Endothelial cell of umbilical vein (primary cell): ENCODE results near the gene E2F2. TPM values are rescaled to one million over a fixed set of nuclear protein-coding genes. Genes with fewer than 3 reads are reported as not detected.

ENCODE experiments used
- BruUV-seq: library from RNA; stranded (reverse); fragments of 400-500 nt; replicated peaks from 2 replicates; lab custom pipeline; 2021; lab: Mats Ljungman, UMichigan
- CTCF ChIA-PET: fragments of 300-600, 350-600 bp; sonication (Branson Sonifier 250); formaldehyde crosslinking; loops from one replicate; lab custom pipeline; 2021; ENCODE audit warnings: antibody characterized with exemption, inconsistent platforms; lab: Charles Lee
- POLR2A ChIA-PET: fragments of 300-600, 350-600 bp; sonication (Branson Sonifier 250); formaldehyde crosslinking; loops from one replicate; lab custom pipeline; 2021; ENCODE audit warnings: antibody characterized with exemption, inconsistent platforms; lab: Charles Lee
- DNase-seq: peaks from one replicate; pipeline ENCODE4 v3.0.0-alpha.2; 2011; ENCODE audit warnings: low read depth, low spot score
- FAIRE-seq: peaks from 2 replicates; lab custom pipeline; 2011; peaks lifted over from hg19 to GRCh38; lab: Jason Lieb, UNC
- H2AFZ ChIP-seq: 2 replicates; pipeline ENCODE4 v1.6.0; 2012; ENCODE audit warnings: low read depth, low read length, control low read depth, inconsistent platforms
- H3K27ac ChIP-seq: 2 replicates; pipeline ENCODE4 v1.5.1; 2011; ENCODE audit warnings: low read depth, mild to moderate bottlenecking, control low read depth, low read length, moderate library complexity; ENCODE audit not compliant: insufficient read depth
- H3K27me3 ChIP-seq, 2 experiments: 2 replicates each; pipeline versions ENCODE4 v1.6.0 to v1.6.1; 2011; ENCODE audit warnings: low read length in 2 of 2, mixed read lengths in 1 of 2; ENCODE audit not compliant: control insufficient read depth in 2 of 2, insufficient read depth in 2 of 2
- H3K36me3 ChIP-seq, 2 experiments: 2 replicates in 1 of 2; 3 replicates in 1 of 2; pipeline ENCODE4 v1.5.1; 2011; ENCODE audit warnings: low read length in 2 of 2, mild to moderate bottlenecking in 1 of 2, moderate library complexity in 1 of 2; ENCODE audit not compliant: control insufficient read depth in 2 of 2, insufficient read depth in 2 of 2; ENCODE audit errors: extremely low read depth in 1 of 2
- H3K4me1 ChIP-seq: 3 replicates; pipeline ENCODE4 v1.5.1; 2011; ENCODE audit warnings: mild to moderate bottlenecking, low read length; ENCODE audit not compliant: control insufficient read depth, insufficient read depth; ENCODE audit errors: extremely low read depth
- H3K4me2 ChIP-seq: 2 replicates; pipeline ENCODE4 v1.6.1; 2011; ENCODE audit warnings: low read length, control low read depth, mixed read lengths; ENCODE audit not compliant: insufficient read depth
- H3K4me3 ChIP-seq, 3 experiments: fragments of 200-600 bp in 1 of 3; sonication (generic), shearing (Covaris generic) in 1 of 3; replicated peaks in 1 of 3; 2 replicates each; pipeline ENCODE4 v1.5.1; 2011 to 2016; ENCODE audit warnings: control low read depth in 3 of 3, low read length in 3 of 3, mild to moderate bottlenecking in 2 of 3, inconsistent platforms in 1 of 3, low read depth in 1 of 3, moderate library complexity in 1 of 3; ENCODE audit not compliant: insufficient read depth in 1 of 3
- H3K79me2 ChIP-seq: 2 replicates; pipeline ENCODE4 v1.6.0; 2012; ENCODE audit warnings: low read length, inconsistent platforms; ENCODE audit not compliant: control insufficient read depth, insufficient read depth
- H3K9ac ChIP-seq: replicated peaks from 2 replicates; pipeline ENCODE3; 2011; ENCODE audit warnings: low read length, control low read depth; ENCODE audit not compliant: insufficient read depth; ENCODE audit errors: extremely low read depth
- H3K9me1 ChIP-seq: replicated peaks from 3 replicates; pipeline ENCODE4 v1.6.0; 2011; ENCODE audit warnings: mild to moderate bottlenecking, low read length; ENCODE audit not compliant: control insufficient read depth, insufficient read depth; ENCODE audit errors: extremely low read depth
- H3K9me3 ChIP-seq: replicated peaks from 2 replicates; pipeline ENCODE4 v1.5.1; 2012; ENCODE audit warnings: low read length, inconsistent platforms; ENCODE audit not compliant: control insufficient read depth, insufficient read depth
- H4K20me1 ChIP-seq: replicated peaks from 2 replicates; pipeline ENCODE3; 2011; ENCODE audit warnings: mild to moderate bottlenecking, low read length; ENCODE audit not compliant: control insufficient read depth, insufficient read depth; ENCODE audit errors: extremely low read depth
- EZH2 ChIP-seq: IDR thresholded peaks from 2 replicates; pipeline ENCODE4 v1.6.1; 2012; ENCODE audit warnings: borderline replicate concordance, low read depth, mild to moderate bottlenecking, moderate library complexity, low read length, inconsistent platforms; ENCODE audit not compliant: severe bottlenecking
- FOS ChIP-seq: IDR thresholded peaks from 2 replicates; pipeline ENCODE4 v1.6.1; 2011; ENCODE audit warnings: mild to moderate bottlenecking, low read length, moderate library complexity, borderline replicate concordance; ENCODE audit not compliant: insufficient read depth
- GATA2 ChIP-seq: IDR thresholded peaks from 2 replicates; pipeline ENCODE4 v1.7.0; 2011; ENCODE audit warnings: low read depth, mild to moderate bottlenecking, moderate library complexity, mixed read lengths, low read length; ENCODE audit not compliant: insufficient read length, insufficient read depth
- JUN ChIP-seq: IDR thresholded peaks from 2 replicates; pipeline ENCODE4 v1.6.1; 2011; ENCODE audit warnings: borderline replicate concordance, low read depth; ENCODE audit not compliant: insufficient read length, insufficient read depth
- MYC ChIP-seq: IDR thresholded peaks from one replicate; pipeline ENCODE4 v1.6.1; 2011; ENCODE audit warnings: mild to moderate bottlenecking, low read depth, low read length
- POLR2A ChIP-seq: IDR thresholded peaks from 2 replicates; pipeline ENCODE4 v1.6.1; 2012; ENCODE audit warnings: low read depth, mild to moderate bottlenecking, control low read depth, low read length
- POLR2AphosphoS5 ChIP-seq: IDR thresholded peaks from 2 replicates; pipeline ENCODE4 v1.6.1; 2012; ENCODE audit warnings: low read depth, mild to moderate bottlenecking, control low read depth, low read length, moderate library complexity; ENCODE audit not compliant: insufficient read depth
- dilution Hi-C: fragments of 300-500 bp; cut with MboI; formaldehyde crosslinking; loops from one replicate; pipeline ENCODE4 v1.15.0; 2019; ENCODE audit warnings: low sequenced_read_pairs; ENCODE audit not compliant: extremely low pct_ligation_motif_present
- intact Hi-C: fragments of 100-400 bp; cut with micrococcal nuclease; formaldehyde crosslinking; loops from one replicate; pipeline ENCODE4 v1.10.0; 2022
- polyA plus RNA-seq, 4 experiments: library from polyadenylated mRNA; depleted of rRNA in 3 of 4; stranded (reverse) in 3 of 4; unstranded in 1 of 4; fragments of >200 nt; gene quantifications; 2 replicates each; pipeline versions ENCODE4 v1.2.1 to v1.2.3, GENCODE V29; 2011 to 2012; ENCODE audit warnings: missing spikeins in 1 of 4
- total RNA-seq: library from RNA; stranded (reverse); gene quantifications from 2 replicates; pipeline ENCODE4 v1.2.3, GENCODE V29; 2021
- TF ChIP-seq, protein P1 (sequence below), 2 donors: IDR thresholded peaks; 1 replicate in 1 of 2; 2 replicates in 1 of 2; pipeline ENCODE4 v1.5.1; 2011; ENCODE audit warnings: low read length in 2 of 2, mild to moderate bottlenecking in 2 of 2, moderate library complexity in 2 of 2, control low read depth in 1 of 2, inconsistent platforms in 1 of 2, low read depth in 1 of 2; ENCODE audit not compliant: insufficient read depth in 1 of 2; ENCODE audit errors: extremely low read depth in 1 of 2
- TF ChIP-seq, protein P2 (sequence below): IDR thresholded peaks from 2 replicates; pipeline ENCODE4 v1.6.1; 2011; ENCODE audit not compliant: insufficient read depth, insufficient read length

E2F2 gene
- total and polyA plus RNA-seq, 2 donors (not counting 3 experiments of a cell fraction or from before 2014, with no cell fraction given) = 1.1 to 5.6 TPM

- intact Hi-C loops (loop anchor here (5.0 to 10.0 kb wide), 2 partner anchors 48 to 185 kb away; partner anchors contain the start of genes ASAP3 and HNRNPR), dilution Hi-C loops (no loop called here)
- Histone ChIP-seq H3K4me3 (peak overlapping the region; percentile 38 to 74 (median 68)), H3K27me3 (no peaks in the 10 kb centered on the region), H3K79me2 (peaks cover 12% of the 10 kb centered on the region), H3K36me3 (no peaks in the 10 kb centered on the region), H4K20me1 (no peaks in the 10 kb centered on the region), H3K27ac (peak overlapping the region; percentile 73), H3K4me2 (peak overlapping the region; percentile 92), H3K9me3 (no peaks in the 10 kb centered on the region), H3K9ac (peak overlapping the region; percentile 79), H2AFZ (peak overlapping the region; percentile 97), H3K9me1 (no peaks in the 10 kb centered on the region), H3K4me1 (peaks cover 35% of the 10 kb centered on the region)
- ChIA-PET POLR2A (no interaction called here), CTCF (interaction anchor here (0.7 to 16.6 kb wide), 5 partner anchors 11 to 128 kb away, joined by 3 to 192 read pairs (median 4); no protein-coding TSS in a partner anchor)
- DNase-seq (no peak), FAIRE-seq (no peak)
- no TSS peak for BruUV-seq
- TF ChIP-seq FOS (no peak), POLR2A (no peak), POLR2AphosphoS5 (no peak), JUN (no peak), GATA2 (no peak), MYC (no peak), EZH2 (no peak)
- TF ChIP-seq, protein P1, sequence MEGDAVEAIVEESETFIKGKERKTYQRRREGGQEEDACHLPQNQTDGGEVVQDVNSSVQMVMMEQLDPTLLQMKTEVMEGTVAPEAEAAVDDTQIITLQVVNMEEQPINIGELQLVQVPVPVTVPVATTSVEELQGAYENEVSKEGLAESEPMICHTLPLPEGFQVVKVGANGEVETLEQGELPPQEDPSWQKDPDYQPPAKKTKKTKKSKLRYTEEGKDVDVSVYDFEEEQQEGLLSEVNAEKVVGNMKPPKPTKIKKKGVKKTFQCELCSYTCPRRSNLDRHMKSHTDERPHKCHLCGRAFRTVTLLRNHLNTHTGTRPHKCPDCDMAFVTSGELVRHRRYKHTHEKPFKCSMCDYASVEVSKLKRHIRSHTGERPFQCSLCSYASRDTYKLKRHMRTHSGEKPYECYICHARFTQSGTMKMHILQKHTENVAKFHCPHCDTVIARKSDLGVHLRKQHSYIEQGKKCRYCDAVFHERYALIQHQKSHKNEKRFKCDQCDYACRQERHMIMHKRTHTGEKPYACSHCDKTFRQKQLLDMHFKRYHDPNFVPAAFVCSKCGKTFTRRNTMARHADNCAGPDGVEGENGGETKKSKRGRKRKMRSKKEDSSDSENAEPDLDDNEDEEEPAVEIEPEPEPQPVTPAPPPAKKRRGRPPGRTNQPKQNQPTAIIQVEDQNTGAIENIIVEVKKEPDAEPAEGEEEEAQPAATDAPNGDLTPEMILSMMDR (IDR thresholded peaks at IDR 0.05; ENCODE audit: extremely low read depth in 1 of 2, insufficient read depth in 1 of 2, low read depth in 1 of 2, low read length in 2 of 2) = no peak
- TF ChIP-seq, protein P2, sequence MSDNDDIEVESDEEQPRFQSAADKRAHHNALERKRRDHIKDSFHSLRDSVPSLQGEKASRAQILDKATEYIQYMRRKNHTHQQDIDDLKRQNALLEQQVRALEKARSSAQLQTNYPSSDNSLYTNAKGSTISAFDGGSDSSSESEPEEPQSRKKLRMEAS = no peak
Measured at GRCh38 chr1:23530087-23530746, 816 bp downstream of the E2F2 start.
